Tibial nerve (tissue), 3 donors: Measurements from ENCODE around the gene ART5.

Experiments used
- POLR2A ChIP-seq, 2 donors: fragments of 450-650 bp; IDR thresholded peaks; one replicate each; pipeline ENCODE4 v1.6.1; 2017; ENCODE audit warnings: antibody characterized with exemption in 2 of 2, mild to moderate bottlenecking in 2 of 2, moderate library complexity in 2 of 2
- TF ChIP-seq, protein P1 (sequence below), 5 experiments: fragments of 200-600 bp in 3 of 5; fragments of 450-650 bp in 2 of 5; sonication (generic) in 3 of 5; IDR thresholded peaks; one replicate each; pipeline ENCODE4 v1.5.1; 2016 to 2019; ENCODE audit warnings: antibody characterized with exemption in 5 of 5, mild to moderate bottlenecking in 3 of 5, moderate library complexity in 2 of 5

DNA sequence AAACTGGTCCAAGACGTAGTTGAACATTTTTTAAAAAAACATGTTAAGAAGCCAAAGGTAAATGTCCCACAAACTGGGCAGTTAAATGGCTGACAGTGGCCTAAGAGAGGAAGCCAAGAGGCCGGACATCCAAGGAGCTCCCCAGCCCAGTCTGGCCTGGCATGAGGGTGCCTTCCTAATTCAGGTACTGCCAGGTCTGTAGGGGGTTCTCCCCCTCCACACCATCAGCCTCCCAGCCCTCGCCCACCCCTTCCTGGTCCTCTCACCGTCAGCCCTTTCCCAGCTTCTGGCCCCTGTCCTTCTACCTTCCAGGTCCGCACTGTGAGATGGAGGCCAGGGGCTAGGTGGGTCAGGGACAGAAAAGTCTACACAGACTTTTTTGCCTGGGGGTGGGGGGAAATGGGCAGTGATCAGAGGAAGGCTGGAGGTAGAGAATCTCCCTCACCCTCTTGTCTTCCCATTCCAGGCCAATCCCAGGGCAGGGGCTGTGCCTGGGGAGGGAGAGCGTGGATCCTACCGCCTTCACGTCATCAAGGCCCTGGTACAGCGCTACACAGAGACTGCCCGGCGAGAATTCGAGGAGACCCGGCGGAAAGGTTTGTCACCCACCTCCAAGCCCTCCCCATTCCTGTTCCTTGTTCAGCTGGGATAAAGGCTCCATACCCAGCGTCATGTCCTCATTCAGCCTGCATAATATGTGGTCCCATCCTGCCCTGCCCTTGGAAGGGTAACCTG lies 6.0 kb downstream of the ART5 start:
- TF ChIP-seq POLR2A (IDR thresholded peaks at IDR 0.05): no peak
- TF ChIP-seq, protein P1, sequence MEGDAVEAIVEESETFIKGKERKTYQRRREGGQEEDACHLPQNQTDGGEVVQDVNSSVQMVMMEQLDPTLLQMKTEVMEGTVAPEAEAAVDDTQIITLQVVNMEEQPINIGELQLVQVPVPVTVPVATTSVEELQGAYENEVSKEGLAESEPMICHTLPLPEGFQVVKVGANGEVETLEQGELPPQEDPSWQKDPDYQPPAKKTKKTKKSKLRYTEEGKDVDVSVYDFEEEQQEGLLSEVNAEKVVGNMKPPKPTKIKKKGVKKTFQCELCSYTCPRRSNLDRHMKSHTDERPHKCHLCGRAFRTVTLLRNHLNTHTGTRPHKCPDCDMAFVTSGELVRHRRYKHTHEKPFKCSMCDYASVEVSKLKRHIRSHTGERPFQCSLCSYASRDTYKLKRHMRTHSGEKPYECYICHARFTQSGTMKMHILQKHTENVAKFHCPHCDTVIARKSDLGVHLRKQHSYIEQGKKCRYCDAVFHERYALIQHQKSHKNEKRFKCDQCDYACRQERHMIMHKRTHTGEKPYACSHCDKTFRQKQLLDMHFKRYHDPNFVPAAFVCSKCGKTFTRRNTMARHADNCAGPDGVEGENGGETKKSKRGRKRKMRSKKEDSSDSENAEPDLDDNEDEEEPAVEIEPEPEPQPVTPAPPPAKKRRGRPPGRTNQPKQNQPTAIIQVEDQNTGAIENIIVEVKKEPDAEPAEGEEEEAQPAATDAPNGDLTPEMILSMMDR (IDR thresholded peaks at IDR 0.05): no peak
